Adrenal gland (tissue), 12 donors: ENCODE measurements around the gene SNX1. TPM values are rescaled to one million over a fixed set of nuclear protein-coding genes. Genes with fewer than 3 reads are reported as not detected.

Experiments used
- DNase-seq, 7 donors: peaks; one replicate each; pipeline ENCODE4 v3.0.0-alpha.2; 2019 to 2020
- H3K27ac ChIP-seq, 5 donors: fragments of 200-600 bp; sonication (generic) in 4 of 5; 1 replicate in 3 of 5; 2 replicates in 2 of 5; pipeline versions ENCODE4 v1.5.1 to v1.8.0; 2016 to 2020; ENCODE audit warnings: mild to moderate bottlenecking in 1 of 5
- H3K27me3 ChIP-seq: fragments of 200-600 bp; 2 replicates; pipeline ENCODE4 v1.8.0; 2021
- H3K36me3 ChIP-seq, 2 donors: fragments of 200-600 bp; replicated peaks in 1 of 2; 1 replicate in 1 of 2; 2 replicates in 1 of 2; pipeline versions ENCODE4 v1.5.1 to v1.8.0; 2018 to 2022
- H3K4me1 ChIP-seq, 2 donors: fragments of 200-600 bp; replicated peaks in 1 of 2; 1 replicate in 1 of 2; 2 replicates in 1 of 2; pipeline versions ENCODE4 v1.5.1 to v1.8.0; 2018 to 2021
- H3K4me3 ChIP-seq, 4 donors: fragments of 200-600 bp; sonication (generic) in 3 of 4; one replicate each; pipeline ENCODE4 v1.5.1; 2016 to 2018
- H3K9me3 ChIP-seq, 3 donors: fragments of 200-600 bp; sonication (generic) in 1 of 3; replicated peaks in 1 of 3; 1 replicate in 2 of 3; 2 replicates in 1 of 3; pipeline versions ENCODE4 v1.5.1 to v1.8.0; 2016 to 2021
- POLR2A ChIP-seq, 2 donors: fragments of 450-650 bp; IDR thresholded peaks; one replicate each; pipeline ENCODE4 v1.6.1; 2017; ENCODE audit warnings: antibody characterized with exemption in 2 of 2, mild to moderate bottlenecking in 2 of 2, moderate library complexity in 1 of 2
- WGBS, 4 donors: extraction: QIAGEN DNeasy Blood & Tissue Kit in 2 of 4; methylation state at CpG; one replicate each; pipeline versions ENCODE4 v1.1.5 to v1.1.7; 2013 to 2017; 5-methylcytosine and 5-hydroxymethylcytosine counted together
- intact Hi-C, 2 donors: fragments of 100-400 bp; cut with DNase I; formaldehyde crosslinking; loops; one replicate each; pipeline versions ENCODE4 v1.14.1 to v1.15.0; 2022 to 2023
- polyA plus RNA-seq, 3 donors: library from polyadenylated mRNA; stranded (reverse); fragments of 200-250 nt in 2 of 3; fragments of 350-450 nt in 1 of 3; fragmentation: Illumina TruSeq in 1 of 3; extraction: RNeasy Lipid Tissue Mini Kit (QIAGEN cat#74804) in 1 of 3; gene quantifications; one replicate each; pipeline ENCODE4 v1.2.3, GENCODE V29; 2013 to 2014
- total RNA-seq, 9 donors: library from RNA; depleted of rRNA in 4 of 9; stranded (reverse); fragments of >200 nt in 4 of 9; fragments of 120-200 nt in 1 of 9; fragmentation: NEBNext Ultra II Directional in 1 of 9; extraction: Animal tissue kit (Norgen Biotek cat#: 25700) in 1 of 9; gene quantifications; one replicate each; pipeline versions ENCODE4 v1.1.0 to v1.2.4, GENCODE V29; 2013 to 2023
- TF ChIP-seq, protein P1 (sequence below), 6 experiments: fragments of 450-650 bp in 4 of 6; fragments of 200-600 bp in 2 of 6; sonication (generic) in 1 of 6; IDR thresholded peaks; 1 replicate in 5 of 6; 2 replicates in 1 of 6; pipeline versions ENCODE4 v1.5.1 to v1.8.0; 2016 to 2021; ENCODE audit warnings: antibody characterized with exemption in 6 of 6, mild to moderate bottlenecking in 2 of 6, moderate library complexity in 1 of 6
- donor health status: healthy with polysubstance abuse.
- donor health status: Bipolar disorder and iron deficiency.
- donor health status: DM: yes; HTN: yes; CAD: no.
- donor health status: DM: no; HTN: no; CAD: no.
- donor health status: DM: no; HTN: no; CAD: no.
- donor health status: DM: yes; HTN: yes; CAD: no.

SNX1 gene
- total and polyA plus RNA-seq, 12 donors, result 61.2 to 251 (median 111) TPM

DNA sequence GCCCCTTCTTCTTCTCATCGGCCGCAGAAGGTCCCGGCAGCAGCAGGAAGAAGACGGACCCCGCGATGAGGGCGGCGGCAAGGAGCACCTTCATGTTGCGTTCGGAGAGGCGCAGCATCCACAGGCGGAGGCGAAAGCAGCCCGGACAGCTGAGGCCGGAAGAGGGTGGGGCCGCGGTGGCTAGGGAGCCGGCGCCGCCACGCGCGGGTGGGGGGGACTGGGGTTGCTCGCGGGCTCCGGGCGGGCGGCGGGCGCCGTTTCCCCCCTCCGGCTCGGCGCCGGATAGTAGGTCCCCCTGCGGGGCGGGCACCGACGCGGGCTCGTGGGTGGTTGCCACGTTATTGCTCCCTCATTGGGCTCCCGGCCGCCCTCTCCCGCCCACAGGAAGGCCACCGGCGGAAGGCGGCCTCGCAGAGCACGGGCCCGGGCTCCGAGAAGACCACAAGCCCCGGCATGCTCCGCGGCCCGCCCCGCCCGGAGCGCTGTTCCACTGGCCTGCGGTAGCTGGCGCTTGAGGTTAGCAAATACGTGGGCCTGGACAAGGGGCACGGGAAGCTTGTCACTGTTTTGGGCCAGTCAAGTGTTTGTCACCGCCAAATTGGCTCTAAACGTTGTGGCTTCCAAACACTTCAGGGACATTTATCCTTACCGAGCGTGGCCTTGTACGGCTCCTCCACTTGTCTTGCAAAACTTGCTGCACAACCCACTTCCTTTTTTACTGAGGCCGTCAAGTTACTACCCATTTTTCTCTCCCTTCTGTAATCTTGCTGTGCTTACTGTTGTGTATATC, 67.3 kb downstream of the SNX1 start, which contains the start of gene PPIB:
Gene PPIB, minus strand, starts transcription at position 154 of the 790 bp plus-strand sequence. Its CDS starts 36 bp downstream, at position 118.
- TF ChIP-seq, protein P1, sequence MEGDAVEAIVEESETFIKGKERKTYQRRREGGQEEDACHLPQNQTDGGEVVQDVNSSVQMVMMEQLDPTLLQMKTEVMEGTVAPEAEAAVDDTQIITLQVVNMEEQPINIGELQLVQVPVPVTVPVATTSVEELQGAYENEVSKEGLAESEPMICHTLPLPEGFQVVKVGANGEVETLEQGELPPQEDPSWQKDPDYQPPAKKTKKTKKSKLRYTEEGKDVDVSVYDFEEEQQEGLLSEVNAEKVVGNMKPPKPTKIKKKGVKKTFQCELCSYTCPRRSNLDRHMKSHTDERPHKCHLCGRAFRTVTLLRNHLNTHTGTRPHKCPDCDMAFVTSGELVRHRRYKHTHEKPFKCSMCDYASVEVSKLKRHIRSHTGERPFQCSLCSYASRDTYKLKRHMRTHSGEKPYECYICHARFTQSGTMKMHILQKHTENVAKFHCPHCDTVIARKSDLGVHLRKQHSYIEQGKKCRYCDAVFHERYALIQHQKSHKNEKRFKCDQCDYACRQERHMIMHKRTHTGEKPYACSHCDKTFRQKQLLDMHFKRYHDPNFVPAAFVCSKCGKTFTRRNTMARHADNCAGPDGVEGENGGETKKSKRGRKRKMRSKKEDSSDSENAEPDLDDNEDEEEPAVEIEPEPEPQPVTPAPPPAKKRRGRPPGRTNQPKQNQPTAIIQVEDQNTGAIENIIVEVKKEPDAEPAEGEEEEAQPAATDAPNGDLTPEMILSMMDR (IDR thresholded peaks at IDR 0.05), result peak in 4 of 6 experiments; percentile 11 to 34 (median 28)
- TF ChIP-seq POLR2A (IDR thresholded peaks at IDR 0.05), result peak; percentile 70 to 72

DNA sequence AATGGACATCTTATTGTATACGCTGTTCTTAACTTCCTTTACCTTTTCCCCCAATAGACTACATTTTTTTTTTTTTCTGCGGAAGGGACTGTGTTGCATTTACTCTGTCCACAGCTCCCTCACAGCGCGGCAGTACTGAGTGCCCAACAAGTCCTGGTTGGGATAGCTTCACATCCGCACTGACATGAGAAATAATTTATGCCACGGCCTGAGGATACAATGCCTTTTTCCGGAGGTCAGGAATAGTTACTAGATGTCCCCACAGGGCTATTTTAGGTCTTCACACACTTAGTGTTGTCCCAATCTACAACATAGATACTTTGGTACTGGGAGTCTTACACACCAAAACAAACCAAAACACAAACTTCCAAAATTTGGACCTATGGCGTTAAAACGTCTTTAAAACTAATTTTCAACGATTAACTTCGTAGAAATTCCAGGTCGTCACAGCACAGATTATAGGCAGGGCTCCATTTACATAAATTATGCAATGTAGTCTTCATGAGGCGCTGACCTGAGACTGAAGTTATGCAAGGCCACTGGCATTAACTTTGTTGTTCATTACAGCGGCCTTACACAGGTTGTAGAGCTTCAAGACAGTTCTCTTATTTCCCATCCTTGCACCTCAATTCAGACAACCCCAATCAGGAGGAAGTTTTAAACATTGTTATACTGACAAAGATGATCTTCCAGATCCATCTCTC, 68.0 kb downstream of the SNX1 start:
- Histone ChIP-seq H3K4me3 (peak overlapping the region in 1 of 4 donors; percentile 74), H3K4me1 (peaks cover 31 to 51% of the 10 kb centered on the region in 2 donors), H3K27ac (peak overlapping the region; percentile 77 to 91 (median 84)), H3K36me3 (peaks cover 0 to 31% of the 10 kb centered on the region in 2 donors), H3K27me3 (no peaks in the 10 kb centered on the region), H3K9me3 (no peaks in the 10 kb centered on the region)
- intact Hi-C loops, result no loop called here
- 16 to 23% (median 18%) methylated on average over 14 of the region's 14 CpGs for WGBS, 4 donors
- peak; percentile 52 to 83 (median 73) for DNase-seq
- TF ChIP-seq POLR2A (IDR thresholded peaks at IDR 0.05), result no peak
- TF ChIP-seq, protein P1 (IDR thresholded peaks at IDR 0.05), result peak in 1 of 6 experiments; percentile 22

More for the DNA sequence above, 67.3 kb downstream of the SNX1 start, which contains the start of gene PPIB:
- Histone ChIP-seq H3K4me3 (peak within 1 kb of the TSS; percentile 53 to 91 (median 67)), H3K27me3 (no peaks in the 10 kb centered on the region), H3K27ac (peak within 1 kb of the TSS; percentile 77 to 91 (median 84)), H3K9me3 (no peaks in the 10 kb centered on the region), H3K4me1 (peaks cover 31 to 58% of the 10 kb centered on the region in 2 donors), H3K36me3 (peaks cover 0 to 38% of the 10 kb centered on the region in 2 donors)
- peak; percentile 97 to 99 (median 98) for DNase-seq
- intact Hi-C loops, result no loop called here
- WGBS, 4 donors, result 0% methylated on average over 11 to 69 of the region's 69 CpGs

DNA sequence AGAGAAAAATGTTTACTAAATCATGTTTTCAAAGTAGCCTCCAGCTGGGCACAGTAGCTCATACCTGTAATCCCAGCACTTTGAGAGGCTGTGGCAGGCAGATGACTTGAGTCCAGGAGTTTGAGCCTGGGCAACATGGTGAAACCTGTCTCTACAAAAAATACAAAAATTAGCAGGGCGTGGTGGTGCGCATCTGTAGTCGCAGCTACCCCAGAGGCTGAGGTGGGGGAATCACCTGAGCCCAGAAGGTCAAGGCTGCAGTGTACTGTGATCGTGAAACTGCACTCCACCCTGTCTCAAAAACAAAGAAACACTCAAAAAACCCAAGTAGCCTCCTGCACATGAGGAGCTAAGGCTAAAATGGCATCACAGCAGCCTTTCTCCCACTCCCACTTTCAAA, 68.7 kb downstream of the SNX1 start:
- intact Hi-C loops, result no loop called here
- peak overlapping the region; percentile 77 to 91 (median 84) for H3K27ac ChIP-seq

More for the DNA sequence above, 68.7 kb downstream of the SNX1 start:
- no peaks in the 10 kb centered on the region for H3K27me3 ChIP-seq
- H3K4me1 ChIP-seq, result peaks cover 31 to 44% of the 10 kb centered on the region in 2 donors
- 70 to 83% (median 79%) methylated on average over 4 of the region's 4 CpGs for WGBS, 4 donors
- peaks cover 0 to 24% of the 10 kb centered on the region in 2 donors for H3K36me3 ChIP-seq
- H3K9me3 ChIP-seq, result no peaks in the 10 kb centered on the region
- H3K4me3 ChIP-seq, result no peak overlapping the region
- DNase-seq, result peak in 1 of 7 donors; percentile 53
- TF ChIP-seq, protein P1 (IDR thresholded peaks at IDR 0.05), result no peak
- no peak for TF ChIP-seq POLR2A (IDR thresholded peaks at IDR 0.05)
